GM20000 (cell line): ENCODE measurements around the gene PAFAH1B1.
"Not testable (repeated sequence)": the region's sequence is repeated elsewhere in the genome, so short reads cannot be mapped to it uniquely, and the experiment has no call there.

Experiments used
- DNase-seq: peaks from one replicate; pipeline ENCODE4 v3.0.0; 2012; ENCODE audit warnings: low spot score
- TF ChIP-seq, protein P1 (sequence below): IDR thresholded peaks from 2 replicates; pipeline ENCODE4 v1.5.1; 2012; ENCODE audit warnings: mild to moderate bottlenecking, control low read depth; ENCODE audit errors: extremely low read depth, missing control alignments

Gene PAFAH1B1

DNA sequence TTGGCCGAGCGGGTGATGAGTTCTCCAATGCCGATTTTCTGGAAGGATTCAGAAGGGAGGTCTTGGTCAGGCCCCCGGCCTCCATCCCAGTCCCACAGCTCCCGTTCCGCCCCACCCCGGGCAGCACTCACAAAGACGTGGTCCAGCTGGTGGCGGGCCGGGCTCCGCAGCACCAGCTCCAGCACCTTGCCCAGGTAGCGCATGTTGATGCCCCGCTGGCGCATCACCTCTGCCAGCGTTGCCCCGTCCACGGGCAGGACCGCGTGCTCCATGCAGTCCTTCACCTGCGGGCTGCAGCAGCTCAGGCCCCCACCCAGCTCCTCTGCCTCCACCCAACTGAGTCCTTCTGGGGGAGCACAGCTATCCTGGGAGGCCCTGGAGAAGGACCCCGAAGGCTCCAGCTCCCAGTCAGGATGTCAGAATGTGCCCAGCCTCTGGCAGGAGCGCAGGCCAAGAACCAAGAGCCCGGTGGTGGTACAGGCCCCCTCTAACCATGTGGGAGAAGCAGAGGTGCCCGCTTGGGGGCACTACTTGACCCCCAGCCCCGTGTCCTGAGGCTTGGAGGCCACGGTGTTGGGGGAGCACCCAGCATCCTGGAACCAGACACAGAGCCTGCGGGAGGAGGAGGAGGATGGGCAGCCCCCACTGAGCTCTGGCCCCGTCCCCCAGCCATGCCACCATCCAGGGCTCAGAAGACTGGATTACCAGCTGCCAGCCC, 101.9 kb downstream of the PAFAH1B1 start:
- peak; percentile 39 for DNase-seq

DNA sequence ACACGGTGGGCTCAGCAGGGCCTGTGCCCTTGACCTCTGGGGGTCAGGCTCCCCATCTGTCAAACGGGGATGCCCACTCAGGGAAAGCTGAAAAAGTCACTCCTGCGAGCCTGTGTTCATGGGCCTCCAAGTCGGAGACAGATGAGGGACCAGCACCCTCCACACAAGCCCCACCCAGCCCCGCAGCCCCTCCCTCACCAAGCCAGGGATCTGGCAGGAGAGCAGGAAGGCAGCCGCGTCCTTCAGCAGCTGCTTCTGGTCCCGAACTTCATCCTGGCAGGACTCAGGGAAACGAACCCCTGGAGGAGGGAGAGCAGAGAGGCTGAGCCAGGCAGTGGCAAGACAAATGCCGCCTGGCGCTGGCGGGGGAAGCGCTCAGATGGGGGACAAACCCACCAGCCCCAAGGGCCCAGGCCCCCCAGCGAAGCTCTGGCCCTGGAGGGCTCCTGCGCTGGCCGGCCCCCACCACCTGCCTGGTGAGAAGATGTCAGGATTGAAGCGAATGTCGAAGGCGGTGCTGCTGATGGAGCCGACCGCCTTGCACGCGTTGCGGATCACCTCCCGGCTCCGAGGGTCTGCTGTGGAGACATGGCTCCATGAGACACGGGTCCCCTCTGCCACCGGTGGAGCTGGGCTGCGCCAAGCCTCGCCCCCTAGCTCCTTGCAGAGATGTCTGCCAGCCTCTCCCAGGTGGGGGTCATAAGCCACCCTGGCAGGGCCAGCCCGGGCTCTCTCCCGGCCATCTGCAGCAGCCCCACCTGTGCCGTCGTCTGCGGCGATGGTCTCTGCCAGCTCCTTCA, 102.7 kb downstream of the PAFAH1B1 start:
- TF ChIP-seq, protein P1, sequence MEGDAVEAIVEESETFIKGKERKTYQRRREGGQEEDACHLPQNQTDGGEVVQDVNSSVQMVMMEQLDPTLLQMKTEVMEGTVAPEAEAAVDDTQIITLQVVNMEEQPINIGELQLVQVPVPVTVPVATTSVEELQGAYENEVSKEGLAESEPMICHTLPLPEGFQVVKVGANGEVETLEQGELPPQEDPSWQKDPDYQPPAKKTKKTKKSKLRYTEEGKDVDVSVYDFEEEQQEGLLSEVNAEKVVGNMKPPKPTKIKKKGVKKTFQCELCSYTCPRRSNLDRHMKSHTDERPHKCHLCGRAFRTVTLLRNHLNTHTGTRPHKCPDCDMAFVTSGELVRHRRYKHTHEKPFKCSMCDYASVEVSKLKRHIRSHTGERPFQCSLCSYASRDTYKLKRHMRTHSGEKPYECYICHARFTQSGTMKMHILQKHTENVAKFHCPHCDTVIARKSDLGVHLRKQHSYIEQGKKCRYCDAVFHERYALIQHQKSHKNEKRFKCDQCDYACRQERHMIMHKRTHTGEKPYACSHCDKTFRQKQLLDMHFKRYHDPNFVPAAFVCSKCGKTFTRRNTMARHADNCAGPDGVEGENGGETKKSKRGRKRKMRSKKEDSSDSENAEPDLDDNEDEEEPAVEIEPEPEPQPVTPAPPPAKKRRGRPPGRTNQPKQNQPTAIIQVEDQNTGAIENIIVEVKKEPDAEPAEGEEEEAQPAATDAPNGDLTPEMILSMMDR = no peak

More for the DNA sequence above, 101.9 kb downstream of the PAFAH1B1 start:
- TF ChIP-seq, protein P1 = no peak

DNA sequence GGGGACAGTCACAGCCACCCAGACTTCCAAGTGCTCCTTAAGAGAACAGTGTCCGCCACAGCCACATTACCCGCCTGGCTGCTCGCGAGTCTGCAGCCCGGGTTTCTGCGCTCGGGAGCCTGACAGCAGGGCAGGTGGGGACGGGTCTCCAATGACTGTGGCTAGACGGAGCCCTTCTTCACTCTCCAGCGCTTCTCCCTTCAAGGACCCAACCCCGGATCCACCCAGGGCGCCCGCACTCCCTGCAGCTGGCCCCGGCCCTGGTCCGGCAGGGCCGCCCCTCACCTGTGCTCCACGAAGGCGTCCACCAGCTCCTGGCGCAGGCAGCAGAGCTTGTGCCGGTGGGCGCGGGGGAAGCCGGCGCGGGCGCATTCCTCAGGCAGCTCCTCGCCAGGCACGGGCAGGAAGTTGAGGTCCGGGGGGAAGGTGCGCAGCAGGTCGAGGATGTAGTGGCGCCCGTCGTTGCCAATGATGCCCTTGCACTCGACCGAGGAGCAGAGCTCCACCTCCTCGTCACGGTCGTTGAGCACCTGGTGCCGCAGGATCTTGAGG, 104.2 kb downstream of the PAFAH1B1 start:
- peak; percentile 31 for DNase-seq
- TF ChIP-seq, protein P1 = no peak

More for the DNA sequence above, 102.7 kb downstream of the PAFAH1B1 start:
- peak; percentile 35 for DNase-seq

DNA sequence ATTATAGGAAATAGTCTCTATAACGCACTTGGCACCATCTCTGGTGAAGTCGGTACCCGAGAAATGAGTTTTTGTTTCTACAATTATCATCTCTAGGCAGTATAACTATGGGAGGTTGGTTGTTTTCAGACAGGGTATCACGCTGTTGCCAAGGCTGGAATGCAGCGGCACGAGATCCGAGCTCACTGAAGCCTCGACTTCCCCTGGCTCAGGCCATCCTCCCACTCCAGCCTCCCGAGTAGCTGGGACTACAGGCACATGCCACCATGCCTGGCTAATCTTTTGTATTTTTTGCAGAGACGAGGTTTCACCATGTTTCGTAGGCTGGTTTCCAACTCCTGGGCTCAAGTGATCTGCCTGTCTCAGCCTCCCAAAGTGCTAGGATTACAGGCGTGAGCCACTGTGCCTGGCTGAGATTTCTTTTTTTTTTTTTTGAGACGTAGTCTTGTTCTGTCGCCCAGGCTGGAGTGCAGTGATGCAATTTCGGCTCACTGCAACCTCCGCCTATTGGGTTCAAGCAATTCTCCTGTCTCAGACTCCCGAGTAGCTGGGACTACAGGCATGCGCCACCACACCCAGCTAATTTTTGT, 105.9 kb downstream of the PAFAH1B1 start:
- DNase-seq = not testable (repeated sequence)

DNA sequence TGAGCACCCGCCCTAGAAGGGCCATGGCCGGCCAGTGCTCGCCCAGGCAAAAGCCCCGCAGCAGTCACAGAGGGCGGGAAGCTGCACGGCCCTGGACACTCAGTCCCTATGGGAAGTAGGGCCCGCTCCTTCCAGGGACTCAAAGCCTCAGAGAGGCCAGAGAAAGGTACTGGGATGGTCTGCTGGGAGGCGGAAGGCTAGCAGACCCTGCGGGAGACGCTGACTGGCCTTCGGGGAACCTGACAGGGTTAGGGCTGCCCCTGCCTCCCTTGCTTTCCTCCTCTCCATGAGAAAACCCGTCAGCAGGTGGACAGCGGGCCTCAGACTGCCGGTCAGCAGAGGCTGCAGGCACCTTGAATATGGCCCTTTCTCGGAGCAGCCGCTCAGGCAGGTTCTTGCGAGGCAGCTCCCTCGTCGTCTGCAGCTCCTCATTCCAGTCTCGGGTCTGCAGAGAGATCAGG, 106.6 kb downstream of the PAFAH1B1 start:
- DNase-seq = peak; percentile 19

DNA sequence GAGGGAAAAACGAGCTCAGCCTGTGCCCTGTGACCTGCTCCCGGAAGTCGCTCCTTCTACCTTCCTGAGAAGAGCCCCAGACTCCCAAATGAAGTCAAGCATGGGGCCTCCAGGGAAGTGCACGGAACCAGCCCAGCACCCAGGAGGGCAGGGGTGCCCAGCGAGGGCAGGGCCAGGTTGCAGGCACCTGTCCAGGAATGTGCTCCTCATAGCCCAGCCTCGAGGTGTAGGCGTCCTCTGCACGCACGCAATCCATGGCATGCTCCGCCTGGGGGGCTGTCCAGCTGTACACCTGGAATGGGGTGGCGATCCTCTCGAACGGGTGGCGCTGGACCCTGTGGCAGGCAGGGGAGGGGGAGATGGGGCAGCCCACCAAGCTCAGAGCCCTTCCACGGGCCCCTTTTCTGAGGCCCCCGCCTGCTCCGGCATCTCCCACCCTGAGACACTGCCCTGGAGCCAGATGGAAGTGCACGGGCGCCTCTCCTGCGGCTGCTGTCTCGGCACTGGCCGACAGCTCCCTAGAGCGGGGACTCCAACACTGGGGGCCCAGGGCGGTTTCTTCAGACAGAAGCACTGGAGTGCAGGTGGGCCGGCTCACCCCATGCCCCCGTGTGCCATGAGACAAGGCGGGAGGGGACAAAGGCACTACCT, 107.2 kb downstream of the PAFAH1B1 start:
- TF ChIP-seq, protein P1 = no peak
- peak; percentile 26 for DNase-seq

More for the DNA sequence above, 106.6 kb downstream of the PAFAH1B1 start:
- TF ChIP-seq, protein P1 = no peak

DNA sequence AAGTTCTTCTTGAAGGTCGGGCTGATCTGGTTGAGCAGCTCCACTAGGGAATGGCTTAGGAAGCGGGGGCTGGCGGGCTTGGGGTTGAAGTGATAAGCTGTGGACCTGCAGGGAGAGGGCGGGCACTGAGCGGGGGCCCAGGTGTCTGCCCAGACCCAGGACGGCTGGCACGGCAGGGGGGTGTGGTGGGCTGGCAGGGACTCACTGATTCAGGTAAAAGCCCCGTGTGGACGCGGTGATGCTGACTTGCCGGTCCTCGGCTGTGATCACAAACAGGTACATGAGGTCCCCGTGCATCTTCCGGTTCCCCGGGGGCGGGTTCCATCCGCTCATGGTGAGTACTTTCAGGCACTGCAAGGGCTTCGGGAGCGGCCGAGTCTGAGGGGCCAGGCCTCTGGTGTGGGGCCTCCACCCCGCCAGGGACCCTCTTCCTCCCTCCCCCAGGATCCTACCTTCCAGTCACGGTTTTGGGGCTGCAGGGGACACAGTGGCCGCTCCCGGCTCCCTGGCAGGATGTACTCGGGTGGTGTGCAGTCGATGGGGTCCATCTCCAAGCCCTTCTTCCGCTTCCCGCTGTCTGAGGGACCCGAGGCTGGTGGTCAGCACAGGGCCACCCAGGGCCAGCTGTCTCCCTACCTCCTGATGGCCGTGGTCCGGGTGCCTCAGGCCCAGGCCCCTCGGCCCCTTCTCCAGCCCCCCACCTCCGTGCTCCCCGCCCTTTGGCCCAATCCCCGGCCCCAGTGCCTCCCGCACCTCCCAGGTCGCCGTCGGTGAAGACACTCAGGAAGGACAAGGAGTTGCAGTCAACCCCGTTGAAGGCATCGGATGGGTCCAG, 107.9 kb downstream of the PAFAH1B1 start:
- DNase-seq = peak; percentile 20
- TF ChIP-seq, protein P1 = no peak
